SK-N-SH (cell line): Measurements from ENCODE around the gene AATF. TPM values are rescaled to one million over a fixed set of nuclear protein-coding genes. Genes with fewer than 3 reads are reported as not detected.
A peak's percentile ranks its signal among the peaks of the same experiment; 100 is the strongest.

Experiments used
- CTCF ChIA-PET: fragments of 300-600, 350-600 bp; formaldehyde crosslinking; extraction: SDS; loops from one replicate; lab custom pipeline; 2021; lab: Yijun Ruan, JAX
- POLR2A ChIA-PET: fragments of 350-600 bp; sonication (Branson Sonifier 250); formaldehyde crosslinking; extraction: SDS; loops from one replicate; lab custom pipeline; 2020; ENCODE audit warnings: antibody characterized with exemption, inconsistent platforms; lab: Yijun Ruan, JAX
- DNase-seq: peaks from one replicate; pipeline ENCODE4 v3.0.0; 2012
- H2AFZ ChIP-seq: fragments of 200-600 bp; sonication (generic); 2 replicates; pipeline ENCODE4 v1.8.1; 2016; ENCODE audit warnings: antibody characterized with exemption, mild to moderate bottlenecking, low read depth
- H3F3A ChIP-seq: fragments of 200-600 bp; sonication (generic); replicated peaks from 2 replicates; pipeline ENCODE3; 2016; ENCODE audit warnings: antibody characterized with exemption, mild to moderate bottlenecking; ENCODE audit not compliant: insufficient read depth
- H3K27ac ChIP-seq, 2 experiments: fragments of 200-500 bp in 1 of 2; fragments of 200-600 bp in 1 of 2; sonication (Bioruptor generic) in 1 of 2; sonication (generic), shearing (Covaris generic) in 1 of 2; 2 replicates each; pipeline versions ENCODE4 v1.5.1 to v1.6.1; 2014 to 2016; ENCODE audit warnings: low read depth in 2 of 2, inconsistent platforms in 1 of 2, low read length in 1 of 2, mild to moderate bottlenecking in 1 of 2, mixed read lengths in 1 of 2
- H3K27me3 ChIP-seq: fragments of 200-600 bp; sonication (generic), shearing (Covaris generic); 2 replicates; pipeline ENCODE4 v1.6.1; 2016; ENCODE audit warnings: mixed run types; ENCODE audit not compliant: insufficient read depth
- H3K36me3 ChIP-seq, 2 experiments: fragments of 200-500 bp in 1 of 2; fragments of 200-600 bp in 1 of 2; sonication (Bioruptor generic) in 1 of 2; sonication (generic) in 1 of 2; replicated peaks in 1 of 2; 2 replicates each; pipeline versions ENCODE3 to v1.5.1; 2014 to 2016; ENCODE audit warnings: low read length in 1 of 2, mild to moderate bottlenecking in 1 of 2; ENCODE audit not compliant: insufficient read depth in 2 of 2, control insufficient read depth in 1 of 2
- H3K4me1 ChIP-seq, 2 experiments: fragments of 200-500 bp in 1 of 2; fragments of 200-600 bp in 1 of 2; sonication (Bioruptor generic) in 1 of 2; sonication (generic), shearing (Covaris generic) in 1 of 2; 2 replicates each; pipeline versions ENCODE4 v1.5.1 to v1.6.1; 2014 to 2016; ENCODE audit warnings: low read depth in 1 of 2, low read length in 1 of 2, mixed run types in 1 of 2; ENCODE audit not compliant: insufficient read depth in 2 of 2, control insufficient read depth in 1 of 2
- H3K4me2 ChIP-seq: fragments of 200-600 bp; sonication (generic), shearing (Covaris generic); 2 replicates; pipeline ENCODE4 v1.6.1; 2017; ENCODE audit warnings: mixed run types
- H3K4me3 ChIP-seq, 2 experiments: fragments of 200-500 bp in 1 of 2; fragments of 200-600 bp in 1 of 2; sonication (Bioruptor generic) in 1 of 2; sonication (generic), shearing (Covaris generic) in 1 of 2; 2 replicates each; pipeline versions ENCODE4 v1.5.1 to v1.8.1; 2014 to 2016; ENCODE audit warnings: low read depth in 2 of 2, inconsistent platforms in 1 of 2, low read length in 1 of 2, mild to moderate bottlenecking in 1 of 2, mixed read lengths in 1 of 2, moderate library complexity in 1 of 2
- H3K79me2 ChIP-seq: fragments of 200-600 bp; sonication (generic); 2 replicates; pipeline ENCODE4 v1.8.1; 2017; ENCODE audit warnings: mild to moderate bottlenecking; ENCODE audit not compliant: insufficient read depth
- H3K9ac ChIP-seq: fragments of 200-600 bp; sonication (generic); 2 replicates; pipeline ENCODE4 v1.6.1; 2017; ENCODE audit warnings: mixed run types
- H3K9me2 ChIP-seq: fragments of 200-600 bp; sonication (generic); 2 replicates; pipeline ENCODE4 v1.6.1; 2017; ENCODE audit warnings: mixed run types
- H3K9me3 ChIP-seq: fragments of 200-600 bp; sonication (generic); 2 replicates; pipeline ENCODE4 v1.6.1; 2017; ENCODE audit warnings: mixed run types, mild to moderate bottlenecking, moderate library complexity
- H4K20me1 ChIP-seq: fragments of 200-600 bp; sonication (generic); 2 replicates; pipeline ENCODE4 v1.6.1; 2017; ENCODE audit warnings: mild to moderate bottlenecking, mixed run types; ENCODE audit not compliant: insufficient read depth
- POLR2AphosphoS5 ChIP-seq: IDR thresholded peaks from 2 replicates; pipeline ENCODE4 v1.6.1; 2012; ENCODE audit warnings: low read depth, low read length
- RCOR1 ChIP-seq: fragments of 150-350 bp; IDR thresholded peaks from 2 replicates; pipeline ENCODE4 v1.6.1; 2017; ENCODE audit warnings: antibody characterized with exemption, low read length
- RFX5 ChIP-seq: IDR thresholded peaks from 2 replicates; pipeline ENCODE4 v1.6.1; 2012; ENCODE audit warnings: mild to moderate bottlenecking, improper control_type of control experiment, low read length
- RXRA ChIP-seq: IDR thresholded peaks from 2 replicates; pipeline ENCODE4 v1.4.0; 2012; ENCODE audit warnings: low read depth, mild to moderate bottlenecking, borderline replicate concordance
- YY1 ChIP-seq: IDR thresholded peaks from 2 replicates; pipeline ENCODE4 v1.4.0; 2012; ENCODE audit warnings: low read depth, mild to moderate bottlenecking
- WGBS: methylation state at CpG from one replicate; pipeline ENCODE4 v1.1.6; 2017; ENCODE audit warnings: low lambda C conversion rate; 5-methylcytosine and 5-hydroxymethylcytosine counted together
- polyA plus RNA-seq, 3 experiments: library from polyadenylated mRNA; depleted of rRNA; stranded (reverse); fragments of >200 nt; gene quantifications; 2 replicates each; pipeline ENCODE4 v1.2.3, GENCODE V29; 2012
- TF ChIP-seq, protein P1 (sequence below): fragments of 200-600 bp; sonication (generic); IDR thresholded peaks from 2 replicates; pipeline ENCODE4 v1.6.1; 2017; ENCODE audit warnings: antibody characterized with exemption, mild to moderate bottlenecking, moderate library complexity
- TF ChIP-seq, protein P2 (sequence below): fragments of 150-350 bp; IDR thresholded peaks from 2 replicates; pipeline ENCODE4 v1.6.1; 2016; ENCODE audit warnings: mild to moderate bottlenecking, low read depth, low read length
- TF ChIP-seq, protein P3 (sequence below): IDR thresholded peaks from 2 replicates; pipeline ENCODE4; 2012

Gene AATF
- polyA plus RNA-seq, 1 of the 3 experiments (the other 2 are of a cell fraction), result 18.8 TPM

DNA sequence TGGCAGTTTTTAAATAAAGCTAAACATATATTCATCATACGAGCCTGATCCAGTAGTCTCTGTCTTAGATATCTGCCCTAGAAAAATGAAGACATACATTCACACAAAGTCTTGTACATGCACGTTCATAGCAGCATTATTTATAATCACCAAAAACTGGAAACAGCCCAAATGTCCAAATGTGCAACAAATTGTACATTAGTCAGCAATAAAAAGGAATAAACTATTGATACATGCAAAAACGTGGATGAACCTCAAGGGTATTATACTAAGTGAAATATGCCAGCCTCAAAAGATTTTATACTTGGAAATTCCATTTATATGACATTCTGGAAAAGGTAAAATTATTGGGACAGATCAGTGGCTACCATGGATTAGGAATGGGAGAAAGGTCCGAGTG lies 22.8 kb downstream of the AATF start (continued):
- TF ChIP-seq, protein P1, sequence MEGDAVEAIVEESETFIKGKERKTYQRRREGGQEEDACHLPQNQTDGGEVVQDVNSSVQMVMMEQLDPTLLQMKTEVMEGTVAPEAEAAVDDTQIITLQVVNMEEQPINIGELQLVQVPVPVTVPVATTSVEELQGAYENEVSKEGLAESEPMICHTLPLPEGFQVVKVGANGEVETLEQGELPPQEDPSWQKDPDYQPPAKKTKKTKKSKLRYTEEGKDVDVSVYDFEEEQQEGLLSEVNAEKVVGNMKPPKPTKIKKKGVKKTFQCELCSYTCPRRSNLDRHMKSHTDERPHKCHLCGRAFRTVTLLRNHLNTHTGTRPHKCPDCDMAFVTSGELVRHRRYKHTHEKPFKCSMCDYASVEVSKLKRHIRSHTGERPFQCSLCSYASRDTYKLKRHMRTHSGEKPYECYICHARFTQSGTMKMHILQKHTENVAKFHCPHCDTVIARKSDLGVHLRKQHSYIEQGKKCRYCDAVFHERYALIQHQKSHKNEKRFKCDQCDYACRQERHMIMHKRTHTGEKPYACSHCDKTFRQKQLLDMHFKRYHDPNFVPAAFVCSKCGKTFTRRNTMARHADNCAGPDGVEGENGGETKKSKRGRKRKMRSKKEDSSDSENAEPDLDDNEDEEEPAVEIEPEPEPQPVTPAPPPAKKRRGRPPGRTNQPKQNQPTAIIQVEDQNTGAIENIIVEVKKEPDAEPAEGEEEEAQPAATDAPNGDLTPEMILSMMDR, result no peak
- TF ChIP-seq, protein P2, sequence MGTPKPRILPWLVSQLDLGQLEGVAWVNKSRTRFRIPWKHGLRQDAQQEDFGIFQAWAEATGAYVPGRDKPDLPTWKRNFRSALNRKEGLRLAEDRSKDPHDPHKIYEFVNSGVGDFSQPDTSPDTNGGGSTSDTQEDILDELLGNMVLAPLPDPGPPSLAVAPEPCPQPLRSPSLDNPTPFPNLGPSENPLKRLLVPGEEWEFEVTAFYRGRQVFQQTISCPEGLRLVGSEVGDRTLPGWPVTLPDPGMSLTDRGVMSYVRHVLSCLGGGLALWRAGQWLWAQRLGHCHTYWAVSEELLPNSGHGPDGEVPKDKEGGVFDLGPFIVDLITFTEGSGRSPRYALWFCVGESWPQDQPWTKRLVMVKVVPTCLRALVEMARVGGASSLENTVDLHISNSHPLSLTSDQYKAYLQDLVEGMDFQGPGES, result no peak

DNA sequence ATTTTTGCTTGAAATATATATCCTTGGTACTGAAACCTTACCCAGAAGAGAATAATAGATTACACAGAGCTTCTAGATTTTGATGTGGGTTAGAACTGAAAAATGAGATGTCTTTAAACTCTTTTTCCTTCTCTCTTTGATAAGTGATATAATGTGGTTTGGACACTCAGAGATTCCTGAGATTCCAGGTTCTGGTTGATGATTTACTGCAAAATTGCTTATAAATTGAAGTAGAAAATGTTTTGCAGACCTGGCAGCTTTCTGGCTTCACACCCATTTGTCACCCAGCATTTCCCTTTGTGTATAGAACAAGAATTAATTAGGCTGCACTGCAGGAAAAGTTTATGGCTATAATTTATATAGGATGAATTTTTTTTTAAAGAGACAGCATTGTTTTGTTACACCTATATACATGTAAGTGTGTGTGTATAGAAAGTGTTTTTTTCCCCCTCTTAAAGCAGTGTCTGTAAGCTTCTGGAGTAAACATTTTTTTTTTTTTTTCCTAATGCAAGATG lies 23.5 kb downstream of the AATF start:
- Histone ChIP-seq H2AFZ (no peak overlapping the region), H3K4me3 (no peak overlapping the region), H3K4me2 (no peak overlapping the region), H3K27ac (no peak overlapping the region), H3K27me3 (no peaks in the 10 kb centered on the region), H3K36me3 (peaks cover 20 to 40% of the 10 kb centered on the region in 2 experiments), H3K9me3 (no peaks in the 10 kb centered on the region), H3K9me2 (no peaks in the 10 kb centered on the region), H3F3A (no peaks in the 10 kb centered on the region), H3K79me2 (peaks cover 35% of the 10 kb centered on the region), H3K4me1 (peaks cover 0 to 12% of the 10 kb centered on the region in 2 experiments; a peak in 2 of 4 replicates), H4K20me1 (peaks cover 9% of the 10 kb centered on the region; the same call in 1 of the 2 replicates), H3K9ac (no peak overlapping the region)
- ChIA-PET CTCF (interaction anchor here (0.7 to 1.5 kb wide), 7 partner anchors 8 to 346 kb away, joined by 3 to 4 read pairs (median 3); no protein-coding TSS in a partner anchor), POLR2A (no interaction called here)
- no peak for DNase-seq
- TF ChIP-seq, protein P3, sequence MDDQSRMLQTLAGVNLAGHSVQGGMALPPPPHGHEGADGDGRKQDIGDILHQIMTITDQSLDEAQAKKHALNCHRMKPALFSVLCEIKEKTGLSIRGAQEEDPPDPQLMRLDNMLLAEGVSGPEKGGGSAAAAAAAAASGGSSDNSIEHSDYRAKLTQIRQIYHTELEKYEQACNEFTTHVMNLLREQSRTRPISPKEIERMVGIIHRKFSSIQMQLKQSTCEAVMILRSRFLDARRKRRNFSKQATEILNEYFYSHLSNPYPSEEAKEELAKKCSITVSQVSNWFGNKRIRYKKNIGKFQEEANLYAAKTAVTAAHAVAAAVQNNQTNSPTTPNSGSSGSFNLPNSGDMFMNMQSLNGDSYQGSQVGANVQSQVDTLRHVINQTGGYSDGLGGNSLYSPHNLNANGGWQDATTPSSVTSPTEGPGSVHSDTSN, result 0 out of 2 replicates have a peak, but pooled peaks have one; percentile 16
- TF ChIP-seq YY1 (no peak), POLR2AphosphoS5 (no peak), RFX5 (no peak)

DNA sequence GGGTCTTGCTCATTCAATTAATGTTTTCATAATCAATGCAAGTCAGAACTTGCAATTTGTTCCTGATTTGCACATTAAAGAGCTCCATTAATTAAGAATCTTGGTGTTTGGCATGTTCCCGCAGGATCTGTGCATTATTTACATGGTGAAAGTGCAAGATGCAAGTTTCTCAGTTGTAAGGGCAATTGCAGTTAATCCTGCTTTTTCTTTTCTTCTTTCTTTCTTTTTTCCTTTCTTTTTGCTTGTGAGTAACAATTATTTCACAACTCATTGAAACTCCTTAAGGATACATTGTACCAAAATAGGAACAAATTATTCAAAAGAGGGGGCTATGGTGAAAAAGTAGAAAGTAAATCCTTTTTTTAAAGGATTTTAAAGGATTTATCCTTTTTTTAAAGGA lies 24.2 kb downstream of the AATF start:
- peaks cover 9% of the 10 kb centered on the region; the same call in 1 of the 2 replicates for H4K20me1 ChIP-seq
- H3K36me3 ChIP-seq, result peaks cover 17 to 35% of the 10 kb centered on the region in 2 experiments
- no peaks in the 10 kb centered on the region for H3K9me3 ChIP-seq
- no peaks in the 10 kb centered on the region for H3K27me3 ChIP-seq
- WGBS, result 92% methylated on average over 1 of the region's 1 CpG
- TF ChIP-seq, protein P3, result no peak
- TF ChIP-seq RCOR1 (no peak), RXRA (no peak)
- H3K4me3 ChIP-seq, result no peak overlapping the region
- H3K9me2 ChIP-seq, result no peaks in the 10 kb centered on the region
- POLR2A ChIA-PET, result no interaction called here
- no peak overlapping the region for H2AFZ ChIP-seq
- no peak overlapping the region for H3K4me2 ChIP-seq
- peaks cover 0 to 12% of the 10 kb centered on the region in 2 experiments; a peak in 2 of 4 replicates for H3K4me1 ChIP-seq
- no peaks in the 10 kb centered on the region for H3F3A ChIP-seq
- no peak overlapping the region for H3K27ac ChIP-seq
- CTCF ChIA-PET, result interaction anchor here (0.9 to 1.5 kb wide), 5 partner anchors 8 to 347 kb away, joined by 3 to 4 read pairs (median 3); no protein-coding TSS in a partner anchor
- DNase-seq, result no peak
- no peak overlapping the region for H3K9ac ChIP-seq
- H3K79me2 ChIP-seq, result peaks cover 34% of the 10 kb centered on the region
